ENCODE measurements around the gene WFS1. TPM values are rescaled to one million over a fixed set of nuclear protein-coding genes. Genes with fewer than 3 reads are reported as not detected.

The WFS1 gene
- total RNA-seq, 4 donors from 2014 or later, result 36.6 to 41.8 (median 40.0) TPM

DNA sequence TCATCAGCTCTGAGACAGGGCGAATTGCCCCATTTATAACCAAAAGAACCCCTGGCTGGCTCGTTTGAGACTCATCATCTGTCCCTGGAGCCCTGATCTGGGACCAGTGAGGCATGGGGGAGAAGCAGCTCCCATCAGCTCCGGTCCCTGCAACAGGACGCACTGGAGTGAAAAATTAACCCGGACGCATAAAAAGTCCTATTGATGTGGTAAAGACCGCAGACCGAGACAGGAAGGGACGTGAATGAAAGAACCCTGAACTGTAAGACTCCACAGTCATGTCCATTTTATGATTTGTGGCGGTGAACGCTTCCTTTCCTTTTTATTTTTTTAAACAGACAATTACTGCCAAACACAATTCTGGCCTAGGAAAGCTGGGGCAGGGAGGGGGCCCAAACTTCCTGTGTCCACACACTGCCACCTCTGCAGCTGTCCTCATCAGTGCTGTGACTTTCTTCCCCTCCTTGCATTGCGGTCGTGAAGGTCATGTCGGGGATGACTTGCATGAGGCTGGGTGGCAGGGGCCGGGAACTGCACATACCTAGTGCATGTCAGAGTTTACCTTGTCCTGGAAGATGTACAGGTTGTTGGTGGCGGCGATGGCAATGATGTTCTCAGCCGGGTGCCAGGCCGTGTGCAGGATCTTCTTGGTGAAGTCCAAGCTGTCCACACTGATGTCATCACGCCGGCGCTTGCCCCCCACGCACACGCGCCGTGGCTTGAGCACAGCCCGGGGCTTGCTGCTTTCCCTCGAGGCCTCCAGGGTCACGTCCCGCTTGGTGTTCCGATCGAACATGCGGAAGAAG is 53.3 kb downstream of the WFS1 start:
- TF ChIP-seq, protein P1, sequence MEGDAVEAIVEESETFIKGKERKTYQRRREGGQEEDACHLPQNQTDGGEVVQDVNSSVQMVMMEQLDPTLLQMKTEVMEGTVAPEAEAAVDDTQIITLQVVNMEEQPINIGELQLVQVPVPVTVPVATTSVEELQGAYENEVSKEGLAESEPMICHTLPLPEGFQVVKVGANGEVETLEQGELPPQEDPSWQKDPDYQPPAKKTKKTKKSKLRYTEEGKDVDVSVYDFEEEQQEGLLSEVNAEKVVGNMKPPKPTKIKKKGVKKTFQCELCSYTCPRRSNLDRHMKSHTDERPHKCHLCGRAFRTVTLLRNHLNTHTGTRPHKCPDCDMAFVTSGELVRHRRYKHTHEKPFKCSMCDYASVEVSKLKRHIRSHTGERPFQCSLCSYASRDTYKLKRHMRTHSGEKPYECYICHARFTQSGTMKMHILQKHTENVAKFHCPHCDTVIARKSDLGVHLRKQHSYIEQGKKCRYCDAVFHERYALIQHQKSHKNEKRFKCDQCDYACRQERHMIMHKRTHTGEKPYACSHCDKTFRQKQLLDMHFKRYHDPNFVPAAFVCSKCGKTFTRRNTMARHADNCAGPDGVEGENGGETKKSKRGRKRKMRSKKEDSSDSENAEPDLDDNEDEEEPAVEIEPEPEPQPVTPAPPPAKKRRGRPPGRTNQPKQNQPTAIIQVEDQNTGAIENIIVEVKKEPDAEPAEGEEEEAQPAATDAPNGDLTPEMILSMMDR (IDR thresholded peaks at IDR 0.05; ENCODE audit: low read depth), result no peak

DNA sequence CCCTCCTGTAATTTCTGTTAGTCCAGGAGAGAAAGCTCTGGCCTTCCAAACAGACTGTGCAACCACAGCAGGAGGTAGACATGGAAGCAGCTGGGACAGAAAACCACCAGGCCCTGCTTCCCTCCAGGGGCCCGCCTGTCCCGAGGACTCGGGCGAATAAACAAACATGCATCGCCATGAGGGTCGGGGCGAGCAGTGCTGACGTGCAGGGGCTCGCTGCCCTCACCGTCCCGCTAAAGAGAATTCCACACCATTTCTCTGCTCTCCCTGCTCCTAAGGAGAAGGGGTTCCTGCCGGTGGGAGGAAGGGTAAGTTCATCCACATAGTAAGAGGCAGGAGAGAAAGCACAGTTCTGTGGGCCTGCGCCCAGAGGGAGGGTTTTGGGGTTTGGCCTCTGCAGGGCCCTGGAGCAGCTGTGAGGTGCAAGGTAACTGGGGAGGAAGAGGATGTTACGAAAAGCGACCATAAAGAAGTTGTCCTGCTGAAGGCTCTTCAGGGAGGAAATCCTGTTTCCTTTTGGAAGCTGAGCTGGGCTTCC is 54.9 kb downstream of the WFS1 start:
- TF ChIP-seq, protein P1 (IDR thresholded peaks at IDR 0.05; ENCODE audit: low read depth), result no peak

DNA sequence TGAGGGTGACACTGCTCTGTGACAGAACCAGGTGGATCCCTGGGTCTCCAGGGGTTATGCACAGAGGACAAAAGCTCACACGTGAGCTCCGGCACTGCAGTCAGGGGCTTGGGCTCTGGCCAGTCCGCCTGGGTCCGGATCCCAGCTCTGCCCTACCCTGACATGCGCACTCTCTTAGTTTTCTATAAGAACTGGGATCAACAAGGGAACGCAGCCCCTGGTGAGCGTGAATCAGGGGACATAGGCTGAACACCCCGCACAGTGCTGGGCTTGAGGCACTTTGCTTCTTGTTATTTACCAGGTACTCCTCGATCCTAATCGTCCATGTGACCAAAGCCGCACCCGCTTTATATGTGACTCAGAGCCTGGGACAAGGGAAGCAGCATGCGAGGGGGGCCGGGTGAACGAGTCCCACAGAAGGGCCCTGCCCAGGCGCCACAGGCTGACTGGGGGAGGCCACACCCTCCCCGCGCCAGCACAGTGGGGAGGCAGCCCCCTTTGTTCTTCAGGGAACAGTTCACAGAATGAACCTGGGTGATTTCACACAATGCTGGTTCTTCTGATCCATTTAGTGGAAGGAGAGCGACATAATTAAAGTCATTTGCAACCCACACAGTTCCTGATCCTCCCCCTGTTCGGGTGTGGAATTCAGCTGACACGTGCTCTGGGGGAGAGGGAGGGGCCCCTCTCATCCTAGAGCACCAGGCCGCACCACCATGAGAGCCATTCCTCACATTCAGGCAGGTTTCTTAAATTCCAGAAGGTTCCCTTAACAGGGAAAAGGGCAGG is 55.5 kb downstream of the WFS1 start:
- TF ChIP-seq, protein P1 (IDR thresholded peaks at IDR 0.05; ENCODE audit: low read depth), result no peak

DNA sequence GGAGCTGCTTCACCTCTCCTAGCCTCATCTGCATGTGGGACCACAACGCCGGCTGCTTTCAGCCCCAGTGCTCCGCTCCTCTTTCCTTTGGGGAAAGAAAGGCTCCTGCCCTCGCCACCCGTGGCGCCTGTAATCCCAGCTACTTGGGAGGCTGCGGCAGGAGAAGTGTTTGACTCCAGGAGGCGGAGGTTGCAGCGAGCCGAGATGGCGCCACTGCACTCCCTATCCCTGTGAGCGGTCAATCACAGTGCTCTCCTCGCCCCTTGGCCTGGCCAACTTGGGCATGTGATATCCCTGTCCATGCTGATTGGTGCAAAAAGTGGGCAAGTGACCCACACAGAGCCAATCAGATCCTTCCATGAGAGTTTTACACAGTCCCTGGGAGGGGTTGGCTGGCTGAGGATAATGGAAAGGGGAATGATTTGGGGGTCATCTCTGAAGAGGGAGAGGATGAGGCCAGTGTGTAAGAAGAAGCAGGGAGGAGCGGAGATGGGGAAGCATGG is 56.2 kb downstream of the WFS1 start:
- TF ChIP-seq, protein P1 (IDR thresholded peaks at IDR 0.05; ENCODE audit: low read depth), result no peak

DNA sequence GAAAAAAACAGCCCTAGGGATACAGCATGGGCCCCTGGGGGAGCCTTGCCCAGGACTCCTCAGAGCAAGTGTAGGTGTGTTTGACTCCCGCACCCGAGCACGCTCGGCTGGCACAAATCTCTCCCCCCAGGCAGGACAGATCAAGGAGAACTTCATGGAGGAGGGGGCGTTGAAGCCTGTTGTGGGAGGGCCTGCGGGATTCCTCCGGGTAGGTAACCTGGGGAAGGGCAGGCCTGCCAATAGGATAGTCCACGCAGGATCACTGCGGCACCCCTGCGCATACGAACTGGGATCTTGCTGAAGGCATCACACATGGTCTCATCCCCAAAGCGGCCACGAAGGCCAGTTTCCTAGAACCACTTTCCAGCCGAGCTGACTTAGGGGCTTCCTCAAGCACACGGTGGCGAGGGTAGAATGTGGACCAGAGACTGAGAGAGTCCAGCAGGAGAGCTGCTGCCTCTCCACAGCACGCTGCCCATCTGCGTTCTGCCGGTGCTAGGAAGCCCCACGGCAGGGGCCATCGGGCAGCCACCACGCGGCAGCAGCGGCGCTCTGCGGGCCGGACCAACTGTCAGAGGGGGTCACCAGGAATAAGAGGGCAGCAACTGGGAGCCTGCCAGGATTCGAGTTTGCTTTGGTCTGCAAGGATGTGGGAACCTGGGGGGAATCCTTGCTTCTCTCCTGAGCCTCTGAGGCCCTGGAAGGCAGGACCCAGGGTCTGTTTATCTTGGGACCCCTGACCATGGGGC is 56.8 kb downstream of the WFS1 start:
- TF ChIP-seq, protein P1 (IDR thresholded peaks at IDR 0.05; ENCODE audit: low read depth), result no peak

DNA sequence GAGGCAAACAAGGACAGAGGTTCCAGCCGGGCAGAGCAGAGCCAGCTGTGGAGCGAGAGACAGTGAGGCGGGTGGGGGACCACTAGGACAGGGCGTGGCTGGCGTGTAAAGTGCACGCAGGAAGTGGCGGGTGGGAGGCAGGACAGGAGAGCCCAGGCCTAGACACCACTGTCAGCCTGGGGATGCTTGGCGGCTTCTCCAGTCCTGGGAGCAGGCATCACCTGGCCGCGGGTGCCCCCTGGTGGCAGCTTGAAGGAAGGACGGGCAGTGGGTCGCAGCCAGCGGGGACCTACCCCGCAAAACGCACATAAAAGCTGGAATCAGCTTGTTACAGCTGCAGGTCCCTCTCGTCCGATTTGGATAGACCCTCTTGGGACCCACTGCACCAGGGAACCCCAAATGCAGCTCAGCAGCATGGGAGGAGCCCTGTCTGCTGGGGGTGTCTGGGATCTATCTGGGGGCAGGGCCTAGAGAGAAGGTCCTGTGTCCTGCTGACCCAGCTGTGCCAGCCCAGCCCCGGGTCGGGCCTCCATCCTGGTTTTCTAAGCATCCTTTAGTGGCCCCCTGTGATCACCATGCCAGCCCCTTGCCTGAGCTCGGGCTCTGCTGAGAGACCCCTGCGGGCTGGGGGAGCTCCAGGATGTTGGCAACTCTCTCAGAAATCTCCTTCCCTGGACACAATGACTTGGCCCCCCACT is 57.7 kb downstream of the WFS1 start:
- TF ChIP-seq, protein P1 (IDR thresholded peaks at IDR 0.05; ENCODE audit: low read depth), result no peak
